PC-3 (cell line): ENCODE results near the gene ABTB2. TPM values are rescaled to one million over a fixed set of nuclear protein-coding genes. Genes with fewer than 3 reads are reported as not detected.

Experiments used
- ATAC-seq: fragments of 200-7000 bp; cut with Tn5 transposase; 2 replicates; pipeline ENCODE4 v1.9.1; 2020; ENCODE audit warnings: mild to moderate bottlenecking, moderate library complexity
- BruUV-seq: library from RNA; stranded (reverse); fragments of 400-500 nt; replicated peaks from 2 replicates; lab custom pipeline; 2021; lab: Mats Ljungman, UMichigan
- CTCF ChIA-PET: fragments of 300-600 bp; sonication (Branson Sonifier 250); formaldehyde crosslinking; loops from one replicate; lab custom pipeline; 2022; ENCODE audit warnings: antibody characterized with exemption; lab: Charles Lee
- POLR2A ChIA-PET: fragments of 300-600 bp; sonication (Branson Sonifier 250); formaldehyde crosslinking; loops from one replicate; lab custom pipeline; 2022; ENCODE audit warnings: antibody characterized with exemption; ENCODE audit not compliant: unreplicated experiment; lab: Charles Lee
- DNase-seq: peaks from one replicate; pipeline ENCODE4 v3.0.0-alpha.2; 2015
- H2AFZ ChIP-seq: fragments of 300-600 bp; sonication (generic); 2 replicates; pipeline ENCODE4 v1.6.0; 2016; ENCODE audit warnings: antibody characterized with exemption, low read length
- H3F3A ChIP-seq: fragments of 300-600 bp; sonication (generic); one replicate; pipeline ENCODE4 v1.6.0; 2017; ENCODE audit warnings: antibody characterized with exemption, low read length, control low read depth, mild to moderate bottlenecking; ENCODE audit not compliant: unreplicated experiment
- H3K27ac ChIP-seq: fragments of 300-600 bp; sonication (generic); 2 replicates; pipeline ENCODE4 v1.5.1; 2016; ENCODE audit warnings: mild to moderate bottlenecking, low read length
- H3K27me3 ChIP-seq: fragments of 300-600 bp; sonication (generic); 2 replicates; pipeline ENCODE4 v1.6.1; 2016; ENCODE audit warnings: low read length, mixed read lengths
- H3K36me3 ChIP-seq: fragments of 300-600 bp; sonication (generic); 2 replicates; pipeline ENCODE4 v1.6.1; 2016; ENCODE audit warnings: low read depth, mixed run types, low read length, mixed read lengths
- H3K4me1 ChIP-seq: fragments of 300-600 bp; sonication (generic); 2 replicates; pipeline ENCODE4 v1.5.1; 2016; ENCODE audit warnings: low read length; ENCODE audit not compliant: insufficient read depth
- H3K4me2 ChIP-seq: fragments of 300-600 bp; sonication (generic); 2 replicates; pipeline ENCODE4 v1.6.0; 2016; ENCODE audit warnings: low read length
- H3K4me3 ChIP-seq: fragments of 300-600 bp; sonication (generic); 2 replicates; pipeline ENCODE4 v1.5.1; 2016; ENCODE audit warnings: mild to moderate bottlenecking, low read length, mixed read lengths
- H3K79me2 ChIP-seq: fragments of 300-600 bp; sonication (generic); 2 replicates; pipeline ENCODE4 v1.6.1; 2017; ENCODE audit warnings: low read length, mixed read lengths
- H3K9ac ChIP-seq: fragments of 300-600 bp; sonication (generic); 2 replicates; pipeline ENCODE4 v1.6.0; 2016; ENCODE audit warnings: mild to moderate bottlenecking, low read length
- H3K9me2 ChIP-seq: fragments of 300-600 bp; sonication (generic); replicated peaks from 2 replicates; pipeline ENCODE4 v1.6.1; 2016; ENCODE audit warnings: mixed run types, low read length, mixed read lengths
- H3K9me3 ChIP-seq: fragments of 300-600 bp; sonication (generic); 2 replicates; pipeline ENCODE4 v1.6.1; 2016; ENCODE audit warnings: low read length, mixed read lengths
- H4K20me1 ChIP-seq: fragments of 300-600 bp; sonication (generic); 2 replicates; pipeline ENCODE4 v1.6.1; 2016; ENCODE audit warnings: low read length, mixed read lengths
- EZH2 ChIP-seq: fragments of 300-600 bp; sonication (generic); IDR thresholded peaks from one replicate; pipeline ENCODE4 v1.6.1; 2017; ENCODE audit warnings: antibody characterized with exemption, mild to moderate bottlenecking, low read length; ENCODE audit not compliant: unreplicated experiment
- EZH2phosphoT487 ChIP-seq: fragments of 300-600 bp; sonication (generic); IDR thresholded peaks from 2 replicates; pipeline ENCODE4 v1.6.1; 2018; ENCODE audit warnings: mild to moderate bottlenecking, antibody characterized with exemption, low read length, borderline replicate concordance
- intact Hi-C: fragments of 100-400 bp; cut with micrococcal nuclease; formaldehyde crosslinking; loops from 2 replicates; pipeline ENCODE4 v1.9.0; 2023
- total RNA-seq: library from RNA; depleted of rRNA; stranded (reverse); fragments of >200 nt; gene quantifications from 2 replicates; pipeline ENCODE4 v1.2.3, GENCODE V29; 2014
- TF ChIP-seq, protein P1 (sequence below): fragments of 300-600 bp; sonication (generic); conservative IDR thresholded peaks from 2 replicates; pipeline ENCODE4 v1.5.1; 2017; ENCODE audit warnings: antibody characterized with exemption, low read depth, mild to moderate bottlenecking, low read length

The ABTB2 gene
- total RNA-seq, 1 experiment from 2014 or later = 5.2 TPM

DNA sequence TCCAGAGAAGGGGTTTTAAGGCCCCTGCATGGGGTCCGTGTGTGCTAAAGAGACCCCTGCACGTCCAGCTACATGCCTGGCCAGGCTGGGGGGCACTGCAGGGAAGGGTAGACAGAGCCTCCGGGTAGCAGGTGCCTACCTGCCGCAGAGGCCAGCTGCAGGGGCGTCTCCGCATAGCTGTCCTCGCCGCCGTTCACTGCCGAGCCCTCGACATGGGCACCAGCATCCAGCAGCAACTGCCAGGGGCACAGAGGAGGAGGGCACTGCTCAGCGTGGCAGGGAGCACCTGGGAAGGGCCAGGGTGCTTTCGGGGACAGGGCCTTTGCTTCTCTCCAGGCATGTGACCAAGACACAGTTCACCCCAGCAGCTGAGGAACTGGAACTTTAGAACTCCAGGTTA lies 192.7 kb downstream of the ABTB2 start:
- CTCF ChIA-PET = no interaction called here
- H3K4me1 ChIP-seq = peaks cover 39% of the 10 kb centered on the region
- POLR2A ChIA-PET = no interaction called here
- no peaks in the 10 kb centered on the region for H3K36me3 ChIP-seq
- H3K9ac ChIP-seq = no peak overlapping the region
- H3K4me3 ChIP-seq = no peak overlapping the region
- H3K27me3 ChIP-seq = no peaks in the 10 kb centered on the region
- ATAC-seq (no peak), DNase-seq (no peak)
- H4K20me1 ChIP-seq = no peaks in the 10 kb centered on the region
- intact Hi-C loops = no loop called here
- H2AFZ ChIP-seq = no peak overlapping the region
- no TSS peak for BruUV-seq
- H3K9me2 ChIP-seq = no peaks in the 10 kb centered on the region
- no peaks in the 10 kb centered on the region for H3K79me2 ChIP-seq
- no peaks in the 10 kb centered on the region for H3K9me3 ChIP-seq
- H3F3A ChIP-seq = no peaks in the 10 kb centered on the region
- no peak overlapping the region for H3K4me2 ChIP-seq
- peak overlapping the region; percentile 86 for H3K27ac ChIP-seq
- no peak for TF ChIP-seq EZH2phosphoT487
- no peak for TF ChIP-seq EZH2
- TF ChIP-seq, protein P1, sequence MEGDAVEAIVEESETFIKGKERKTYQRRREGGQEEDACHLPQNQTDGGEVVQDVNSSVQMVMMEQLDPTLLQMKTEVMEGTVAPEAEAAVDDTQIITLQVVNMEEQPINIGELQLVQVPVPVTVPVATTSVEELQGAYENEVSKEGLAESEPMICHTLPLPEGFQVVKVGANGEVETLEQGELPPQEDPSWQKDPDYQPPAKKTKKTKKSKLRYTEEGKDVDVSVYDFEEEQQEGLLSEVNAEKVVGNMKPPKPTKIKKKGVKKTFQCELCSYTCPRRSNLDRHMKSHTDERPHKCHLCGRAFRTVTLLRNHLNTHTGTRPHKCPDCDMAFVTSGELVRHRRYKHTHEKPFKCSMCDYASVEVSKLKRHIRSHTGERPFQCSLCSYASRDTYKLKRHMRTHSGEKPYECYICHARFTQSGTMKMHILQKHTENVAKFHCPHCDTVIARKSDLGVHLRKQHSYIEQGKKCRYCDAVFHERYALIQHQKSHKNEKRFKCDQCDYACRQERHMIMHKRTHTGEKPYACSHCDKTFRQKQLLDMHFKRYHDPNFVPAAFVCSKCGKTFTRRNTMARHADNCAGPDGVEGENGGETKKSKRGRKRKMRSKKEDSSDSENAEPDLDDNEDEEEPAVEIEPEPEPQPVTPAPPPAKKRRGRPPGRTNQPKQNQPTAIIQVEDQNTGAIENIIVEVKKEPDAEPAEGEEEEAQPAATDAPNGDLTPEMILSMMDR = no peak

DNA sequence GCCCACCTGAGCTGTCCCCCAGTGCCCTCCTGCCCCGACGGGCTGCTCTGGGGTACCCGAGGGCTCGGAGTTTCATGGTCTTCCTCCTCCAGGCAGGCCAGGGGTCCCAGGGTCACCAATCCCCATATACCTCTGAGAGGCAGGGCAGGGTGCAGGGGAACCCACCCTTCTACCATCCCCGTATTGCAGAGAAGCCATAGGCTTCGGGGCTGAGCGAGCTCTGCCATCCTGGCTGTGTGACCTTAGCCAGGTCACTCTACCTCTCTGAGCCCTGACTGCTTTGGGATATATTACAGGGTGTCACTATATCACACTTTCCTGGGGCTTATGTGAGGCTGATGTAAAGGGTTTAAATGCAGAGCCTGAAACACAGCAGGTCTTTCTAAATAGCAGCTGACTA lies 195.0 kb downstream of the ABTB2 start:
- ATAC-seq (no peak), DNase-seq (no peak)
- Histone ChIP-seq H3K36me3 (no peaks in the 10 kb centered on the region), H3K9me2 (no peaks in the 10 kb centered on the region), H3K9me3 (no peaks in the 10 kb centered on the region), H3K27me3 (no peaks in the 10 kb centered on the region), H3K9ac (no peak overlapping the region), H3K4me1 (peaks cover 30% of the 10 kb centered on the region), H3K79me2 (no peaks in the 10 kb centered on the region), H3K27ac (no peak overlapping the region), H2AFZ (no peak overlapping the region), H3K4me3 (no peak overlapping the region), H3F3A (no peaks in the 10 kb centered on the region), H4K20me1 (no peaks in the 10 kb centered on the region), H3K4me2 (no peak overlapping the region)
- TF ChIP-seq, protein P1 = no peak
- no peak for TF ChIP-seq EZH2
- TF ChIP-seq EZH2phosphoT487 = no peak
- ChIA-PET CTCF (no interaction called here), POLR2A (no interaction called here)
- BruUV-seq = no TSS peak
- intact Hi-C loops = no loop called here

DNA sequence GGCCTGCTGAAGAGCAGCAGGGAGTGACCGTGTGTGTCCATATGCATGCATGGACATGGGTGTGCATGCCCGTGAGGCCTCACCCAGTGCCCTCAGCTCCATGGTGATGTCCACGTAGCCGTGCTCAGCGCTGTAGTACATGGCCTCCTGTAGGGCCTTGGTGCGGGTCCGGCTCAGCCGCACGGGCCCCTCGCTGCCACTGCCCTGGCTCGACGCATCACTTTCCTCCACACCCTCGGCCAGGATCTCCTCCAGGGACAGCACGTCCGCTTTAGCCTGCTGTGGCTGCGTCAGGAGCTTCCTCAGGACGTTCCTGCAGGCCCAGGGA lies 195.4 kb downstream of the ABTB2 start:
- Histone ChIP-seq H4K20me1 (no peaks in the 10 kb centered on the region), H3K9ac (no peak overlapping the region), H3K9me2 (no peaks in the 10 kb centered on the region), H3K27me3 (no peaks in the 10 kb centered on the region), H3F3A (no peaks in the 10 kb centered on the region), H3K36me3 (no peaks in the 10 kb centered on the region), H3K4me1 (peaks cover 30% of the 10 kb centered on the region), H3K27ac (peak overlapping the region; percentile 21), H2AFZ (no peak overlapping the region), H3K9me3 (no peaks in the 10 kb centered on the region), H3K4me2 (no peak overlapping the region), H3K79me2 (no peaks in the 10 kb centered on the region), H3K4me3 (no peak overlapping the region)
- no TSS peak for BruUV-seq
- intact Hi-C loops = no loop called here
- ChIA-PET POLR2A (no interaction called here), CTCF (no interaction called here)
- DNase-seq (no peak), ATAC-seq (no peak)
- TF ChIP-seq EZH2 = no peak
- no peak for TF ChIP-seq EZH2phosphoT487
- TF ChIP-seq, protein P1 = no peak
